ENCODE results near the gene SMARCE1.
A peak's percentile ranks its signal among the peaks of the same experiment; 100 is the strongest.
"Not testable (repeated sequence)": the region's sequence is repeated elsewhere in the genome, so short reads cannot be mapped to it uniquely, and the experiment has no call there.

SMARCE1 gene

DNA sequence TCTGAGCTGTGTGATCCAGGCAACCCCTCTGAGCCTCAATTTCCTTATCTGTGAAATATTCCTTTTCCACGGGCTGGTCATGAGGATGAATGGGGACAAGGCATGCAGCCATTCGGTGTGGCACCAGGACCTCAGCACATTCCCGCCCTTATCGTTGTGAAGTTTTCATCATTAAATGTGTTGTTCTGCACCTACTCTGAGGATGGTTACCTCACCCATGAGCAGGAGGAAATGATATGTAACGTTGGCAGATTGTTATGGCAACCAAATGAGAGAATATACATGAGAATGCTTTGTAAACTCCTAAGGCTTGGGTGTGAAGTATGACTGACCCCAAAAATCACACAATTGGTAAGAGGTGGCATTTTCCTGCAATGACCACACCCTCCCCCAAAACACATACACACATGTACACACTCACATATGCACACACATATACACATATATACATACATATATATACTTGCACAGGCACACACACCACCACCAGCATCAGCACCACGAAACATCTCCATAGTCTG, 39.5 kb downstream of the SMARCE1 start:
- peak; percentile 34 for DNase-seq

DNA sequence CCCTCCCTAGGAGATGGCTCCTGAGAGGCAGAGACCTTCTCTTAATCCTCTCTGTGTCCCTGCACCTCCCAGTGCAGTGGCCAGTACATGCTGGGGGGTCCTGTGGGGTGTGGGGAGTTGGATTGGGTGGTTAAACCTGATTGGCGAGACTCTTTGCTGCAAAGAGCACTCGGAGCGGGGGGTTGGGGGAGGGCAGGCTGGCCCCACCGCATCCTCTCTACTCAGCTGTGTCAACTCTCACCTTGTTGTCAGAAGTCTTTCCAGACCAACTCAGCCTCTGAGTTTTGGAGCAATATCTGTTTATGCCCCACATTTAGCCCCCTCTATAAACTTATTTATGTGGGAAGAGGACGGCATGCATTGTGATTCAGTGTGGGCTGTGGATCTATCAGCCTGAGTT, 40.0 kb downstream of the SMARCE1 start:
- peak; percentile 82 for DNase-seq

- DNase-seq, result no peak
These were observed 40.9 kb downstream of the SMARCE1 start for GRCh38 chr17:40606548-40607353.

DNA sequence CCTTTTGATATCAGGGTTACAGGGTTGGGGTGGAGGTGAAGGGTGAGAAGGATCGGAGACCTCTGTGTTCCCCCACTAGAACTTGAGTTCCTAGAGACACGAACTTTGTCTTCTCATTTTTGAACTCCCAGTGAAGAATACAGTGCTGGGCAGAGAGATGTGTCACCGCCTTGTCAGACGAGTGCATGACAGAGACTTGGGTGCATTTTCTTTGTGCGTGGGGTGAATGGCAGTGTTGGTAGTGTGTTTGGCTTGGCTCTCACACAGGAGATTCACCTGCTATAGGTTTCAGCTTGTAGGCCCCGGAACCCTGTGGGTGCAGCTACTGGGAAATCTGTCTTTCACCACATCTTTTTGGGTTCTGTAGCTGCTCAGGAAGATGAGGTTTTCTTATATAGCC, 42.3 kb downstream of the SMARCE1 start:
- DNase-seq, result peak; percentile 85

DNA sequence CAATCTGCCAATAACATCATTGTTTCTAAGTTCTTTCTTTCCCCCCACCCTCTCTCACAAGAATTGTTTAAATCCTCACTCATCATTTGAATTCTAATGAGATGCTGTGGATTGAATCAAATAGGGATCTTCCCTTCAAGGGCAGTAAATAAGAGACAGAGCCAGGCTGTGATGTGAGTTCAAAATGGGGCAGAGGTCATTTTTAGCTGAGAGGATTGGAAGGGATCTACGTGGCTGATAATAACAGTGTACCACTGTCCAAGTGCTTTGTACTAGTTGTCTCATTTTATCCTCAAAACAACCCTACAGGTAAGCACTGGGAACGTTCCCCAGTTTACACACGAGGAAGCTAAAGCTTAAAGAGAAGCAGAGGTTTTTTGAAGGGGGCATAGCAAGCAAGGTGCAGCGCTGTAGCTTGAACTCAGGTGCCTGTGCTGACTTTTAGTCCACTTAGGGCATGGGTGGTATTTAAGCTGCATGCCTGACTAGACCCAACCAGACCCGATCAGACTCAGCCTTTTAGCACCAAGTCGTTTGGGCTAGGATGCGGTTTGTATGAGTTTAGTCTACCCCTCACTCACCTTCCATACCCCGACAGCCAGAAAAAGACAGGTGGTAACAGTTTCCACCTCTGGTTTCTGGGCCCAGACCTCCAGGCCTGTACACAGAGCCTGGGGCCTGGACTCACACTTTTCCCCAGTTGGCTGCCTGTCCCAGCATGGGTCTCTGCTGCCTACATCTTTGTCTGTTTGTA, 43.1 kb downstream of the SMARCE1 start:
- no peak for DNase-seq

DNA sequence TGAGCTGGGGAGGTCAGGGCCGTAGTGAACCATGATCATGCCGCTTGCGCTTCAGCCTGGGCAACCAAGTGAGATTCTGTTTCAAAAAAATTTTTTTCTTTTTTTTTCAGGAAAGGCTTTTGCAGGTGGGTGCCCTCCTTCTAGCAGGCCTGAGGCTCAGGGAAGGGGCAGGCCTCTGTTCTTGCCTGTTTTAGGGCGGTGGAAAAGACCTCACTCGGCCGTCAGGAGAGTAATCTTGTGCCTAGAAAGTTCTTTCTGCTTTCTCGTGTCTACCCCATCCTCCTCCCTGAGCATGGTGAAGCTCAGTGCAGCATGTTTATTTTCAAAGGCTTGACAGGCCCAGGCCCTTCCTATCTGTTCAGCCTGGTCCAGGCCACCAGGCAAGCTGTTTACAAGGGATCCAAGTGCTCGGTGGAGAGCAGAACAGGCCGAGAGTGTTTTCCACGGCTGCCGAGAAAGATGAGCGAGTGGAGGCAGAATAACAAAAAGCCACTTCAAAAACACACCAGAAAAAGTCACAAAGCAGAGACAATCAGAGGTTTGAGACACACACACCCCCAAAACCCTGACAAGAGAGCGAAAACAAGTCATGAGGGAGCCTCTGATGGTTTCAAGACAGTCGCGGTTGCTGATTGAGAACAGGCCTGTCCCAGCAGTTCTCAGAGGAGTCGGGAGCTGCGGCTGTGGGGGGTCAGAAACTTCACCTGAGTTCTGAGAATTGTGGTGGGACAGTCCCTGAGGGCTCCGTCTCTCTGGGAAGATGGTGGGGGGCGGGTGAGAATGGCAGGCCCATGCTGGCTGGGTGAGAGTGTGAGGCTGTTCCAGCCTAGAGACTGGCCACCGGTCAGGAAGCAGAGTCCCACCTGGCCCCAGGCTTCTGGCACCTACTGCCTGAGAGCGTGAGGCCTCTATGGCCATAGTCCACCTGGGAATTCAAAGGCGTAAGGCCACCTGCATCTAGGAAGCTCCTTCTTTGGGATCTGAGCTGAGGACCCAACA, 44.9 kb downstream of the SMARCE1 start:
- peak; percentile 84 for DNase-seq

- DNase-seq, result no peak
These were observed 47.1 kb downstream of the SMARCE1 start for GRCh38 chr17:40600486-40601046.

DNA sequence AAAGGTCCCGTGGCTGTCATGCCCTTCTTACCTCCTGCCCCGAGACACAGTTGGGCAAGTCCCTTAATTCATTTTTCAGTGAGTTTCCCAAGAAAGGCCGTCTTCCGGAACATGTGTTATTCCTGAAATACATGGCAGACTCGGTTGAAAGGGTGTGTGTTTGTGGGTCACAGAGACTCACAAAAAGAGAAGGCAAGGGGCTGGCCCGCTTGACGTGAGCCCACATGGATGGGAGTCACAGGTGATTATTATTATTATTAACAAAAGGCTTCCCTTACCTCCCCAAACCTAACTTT, 48.2 kb downstream of the SMARCE1 start:
- no peak for DNase-seq

DNA sequence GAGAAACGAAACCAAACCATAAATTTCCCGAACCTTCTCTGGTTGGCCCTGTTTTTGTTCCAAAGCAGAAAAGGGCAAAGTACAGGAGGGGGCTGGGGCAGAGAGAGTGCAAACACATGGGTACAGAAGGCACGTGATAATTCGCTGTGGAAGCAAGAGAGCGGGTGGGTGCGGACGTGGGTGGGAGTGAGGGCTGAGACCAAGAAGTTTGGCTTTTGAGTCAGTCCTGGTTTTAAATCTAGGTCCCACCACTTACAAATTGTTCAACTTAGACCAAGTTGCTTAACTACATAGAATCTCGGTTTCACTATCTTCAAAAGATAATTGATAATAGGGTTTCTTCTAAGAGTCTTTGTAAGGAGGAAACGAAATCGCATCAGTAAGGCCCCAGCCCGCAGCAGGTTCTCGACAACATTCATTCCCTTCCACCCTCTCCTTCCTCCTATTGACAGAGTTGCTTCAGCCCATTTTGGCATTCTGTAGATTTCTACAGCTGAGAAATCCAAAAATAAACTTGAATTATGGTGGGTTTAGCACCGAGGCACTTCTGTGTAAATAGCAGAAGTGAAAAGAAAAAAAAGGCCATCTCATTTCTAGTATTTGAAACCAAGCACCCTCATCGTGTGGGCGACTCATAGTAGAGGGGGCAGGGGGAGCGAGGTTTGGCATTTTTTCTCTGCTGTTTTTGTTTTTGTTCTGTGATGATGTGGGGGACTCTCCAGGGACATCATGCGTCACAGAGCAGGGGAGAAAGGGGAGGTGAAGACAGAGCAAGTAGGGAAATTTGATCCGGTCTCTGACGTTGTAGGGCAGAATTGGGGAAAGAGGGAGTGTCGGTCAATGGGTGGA, 48.8 kb downstream of the SMARCE1 start:
- DNase-seq, result peak; percentile 76

DNA sequence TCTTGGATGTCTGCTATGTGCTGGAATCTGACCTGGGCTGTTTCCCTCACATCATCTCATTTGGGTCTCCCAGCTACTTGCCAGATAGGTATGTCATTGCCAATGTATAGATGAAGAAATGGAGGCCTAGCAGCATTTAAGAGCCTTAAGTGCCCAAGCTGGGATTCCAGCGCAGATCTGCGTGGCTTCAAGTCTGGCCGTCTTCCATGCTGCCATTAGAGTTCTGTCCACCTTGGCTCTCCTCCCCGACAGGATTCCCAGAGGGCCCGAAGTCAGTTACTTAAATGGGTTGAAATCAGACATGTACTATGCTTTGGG, 49.4 kb downstream of the SMARCE1 start:
- no peak for DNase-seq

GRCh38 chr17:40597556-40598300, 49.9 kb downstream of the SMARCE1 start:
- DNase-seq, result peak; percentile 33

- peak; percentile 39 for DNase-seq
These were observed 50.5 kb downstream of the SMARCE1 start for GRCh38 chr17:40597156-40597555.

DNA sequence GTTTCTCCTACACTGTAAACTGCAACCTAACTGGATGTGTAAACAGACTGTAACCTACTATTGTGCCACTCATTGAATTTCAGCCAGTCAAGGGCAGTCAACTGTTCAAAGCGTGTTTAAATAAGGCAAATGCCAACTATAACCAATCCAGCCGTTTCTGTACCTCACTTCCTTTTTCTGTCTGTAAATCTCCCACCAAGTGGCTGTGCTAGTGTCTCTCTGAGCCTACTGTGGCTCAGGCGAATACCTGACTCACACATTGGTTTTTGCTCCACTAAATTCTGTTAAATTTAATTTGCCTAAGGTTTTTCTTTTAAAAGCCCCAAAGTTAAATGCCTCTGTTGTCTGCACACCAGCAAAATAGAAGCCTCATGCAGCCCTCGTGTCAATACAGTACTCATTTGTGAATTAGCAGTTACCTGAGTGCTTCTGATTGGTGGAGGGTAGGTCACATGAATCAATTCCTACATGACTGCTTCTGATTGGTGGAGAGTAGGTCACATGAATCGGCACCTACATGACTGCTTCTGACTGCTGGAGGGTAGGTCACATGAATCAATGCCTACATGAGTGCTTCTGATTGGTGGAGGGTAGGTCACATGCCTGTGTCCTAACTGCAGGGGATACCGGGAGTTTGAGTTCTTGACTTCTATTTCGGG, 51.2 kb downstream of the SMARCE1 start:
- peak; percentile 59 for DNase-seq

GRCh38 chr17:40590742-40591141, 56.9 kb downstream of the SMARCE1 start:
- no peak for DNase-seq

GRCh38 chr17:40588552-40588951, 59.1 kb downstream of the SMARCE1 start:
- DNase-seq, result peak; percentile 52

DNA sequence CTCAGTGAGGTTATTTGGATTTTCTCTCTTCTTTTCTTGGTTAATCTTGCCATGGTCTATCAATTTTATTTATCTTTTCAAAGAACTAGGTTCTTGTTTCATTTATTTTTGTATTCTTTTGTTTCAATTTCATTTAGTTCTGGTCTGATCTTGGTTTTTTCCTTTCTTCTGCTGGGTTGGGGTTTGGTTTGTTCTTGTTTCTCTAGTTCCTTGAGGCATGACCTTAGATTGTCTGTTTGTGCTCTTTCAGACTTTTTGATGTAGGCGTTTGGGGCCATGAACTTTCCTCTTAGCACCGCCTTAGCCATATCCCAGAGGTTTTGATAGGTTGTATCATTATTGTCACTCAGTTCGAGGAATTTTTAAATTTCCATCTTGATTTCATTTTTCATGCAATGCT, 61.4 kb downstream of the SMARCE1 start:
- not testable (repeated sequence) for DNase-seq

GRCh38 chr17:40584950-40585349, 62.7 kb downstream of the SMARCE1 start:
- DNase-seq, result not testable (repeated sequence)

DNA sequence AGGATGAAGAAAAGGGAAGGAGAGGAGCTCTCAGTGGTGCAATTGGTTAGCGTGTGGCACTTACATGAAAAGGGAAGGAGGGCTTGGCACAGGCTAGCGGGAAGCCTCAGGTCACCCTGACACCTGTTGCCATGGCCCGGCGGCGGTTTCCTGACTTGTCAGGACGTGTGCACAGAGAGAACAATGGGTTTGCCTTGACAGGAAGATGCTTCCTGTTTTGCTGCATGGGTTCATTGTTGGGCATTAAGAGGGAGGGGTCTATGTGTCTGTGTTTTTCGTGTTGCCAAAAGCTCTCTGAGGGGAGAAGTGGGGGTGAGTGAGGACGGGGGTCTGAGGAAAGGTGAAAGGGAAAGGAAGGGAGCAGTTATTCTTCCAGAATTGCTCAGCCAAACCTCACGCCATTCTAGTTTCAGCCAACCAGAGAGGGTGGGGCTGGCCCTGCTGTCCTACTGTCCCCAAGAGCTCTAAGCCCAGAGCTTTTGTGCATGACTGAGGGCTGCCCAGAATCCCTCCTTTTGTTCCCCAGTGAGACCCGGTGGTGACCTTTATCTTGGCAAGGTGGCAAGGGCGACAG, 65.2 kb downstream of the SMARCE1 start:
- peak; percentile 92 for DNase-seq

DNA sequence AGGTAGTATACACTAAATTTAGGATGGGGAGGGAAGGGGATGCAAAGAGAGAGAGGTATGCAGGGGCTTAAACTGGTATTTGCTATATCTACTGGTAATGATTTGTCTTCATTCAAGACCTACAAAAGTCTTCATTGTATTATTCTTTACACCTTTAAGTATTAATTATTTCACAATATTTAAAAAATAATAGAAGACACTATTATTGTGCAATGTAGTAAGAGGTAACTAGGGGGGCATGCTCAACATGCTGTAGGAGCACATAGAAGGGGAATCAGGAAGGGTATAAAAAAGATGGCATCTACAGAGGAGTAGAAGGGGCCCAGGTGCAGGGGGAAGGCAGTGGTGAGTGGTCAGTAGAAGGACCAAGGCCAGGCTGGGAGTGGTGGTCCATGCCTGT, 67.5 kb downstream of the SMARCE1 start:
- DNase-seq, result no peak

GRCh38 chr17:40579471-40579870, 68.1 kb downstream of the SMARCE1 start:
- no peak for DNase-seq

Measured in CD4-positive, alpha-beta T cell treated with Interleukin-6 for 4 hours (primary cell).